GM19397 (cell line): ENCODE measurements around the gene HCN2.

Source experiments
- ATAC-seq: cut with Tn5 transposase; IDR thresholded peaks from one replicate; pipeline ENCODE4 v1.9.1; 2021; ENCODE audit warnings: mild to moderate bottlenecking, moderate library complexity; ENCODE audit not compliant: unreplicated experiment

The HCN2 gene

DNA sequence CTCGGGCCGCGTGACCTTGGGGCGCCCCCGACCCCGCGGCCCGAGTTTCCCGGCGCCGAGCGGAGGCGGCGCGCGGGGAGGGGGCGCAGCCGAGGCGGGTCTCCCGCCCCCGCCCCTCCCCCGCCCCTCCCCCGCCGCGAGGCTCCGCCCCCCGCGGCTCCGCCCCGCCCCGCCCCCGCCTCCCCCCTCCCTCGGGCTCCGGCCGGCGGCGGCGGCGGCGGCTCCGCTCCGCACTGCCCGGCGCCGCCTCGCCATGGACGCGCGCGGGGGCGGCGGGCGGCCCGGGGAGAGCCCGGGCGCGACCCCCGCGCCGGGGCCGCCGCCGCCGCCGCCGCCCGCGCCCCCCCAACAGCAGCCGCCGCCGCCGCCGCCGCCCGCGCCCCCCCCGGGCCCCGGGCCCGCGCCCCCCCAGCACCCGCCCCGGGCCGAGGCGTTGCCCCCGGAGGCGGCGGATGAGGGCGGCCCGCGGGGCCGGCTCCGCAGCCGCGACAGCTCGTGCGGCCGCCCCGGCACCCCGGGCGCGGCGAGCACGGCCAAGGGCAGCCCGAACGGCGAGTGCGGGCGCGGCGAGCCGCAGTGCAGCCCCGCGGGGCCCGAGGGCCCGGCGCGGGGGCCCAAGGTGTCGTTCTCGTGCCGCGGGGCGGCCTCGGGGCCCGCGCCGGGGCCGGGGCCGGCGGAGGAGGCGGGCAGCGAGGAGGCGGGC, at the start of gene HCN2:
Gene HCN2 (plus strand): TSS at position 189 of the 703 bp plus-strand sequence. CDS start 65 bp downstream, at position 254.
- ATAC-seq, result no peak

DNA sequence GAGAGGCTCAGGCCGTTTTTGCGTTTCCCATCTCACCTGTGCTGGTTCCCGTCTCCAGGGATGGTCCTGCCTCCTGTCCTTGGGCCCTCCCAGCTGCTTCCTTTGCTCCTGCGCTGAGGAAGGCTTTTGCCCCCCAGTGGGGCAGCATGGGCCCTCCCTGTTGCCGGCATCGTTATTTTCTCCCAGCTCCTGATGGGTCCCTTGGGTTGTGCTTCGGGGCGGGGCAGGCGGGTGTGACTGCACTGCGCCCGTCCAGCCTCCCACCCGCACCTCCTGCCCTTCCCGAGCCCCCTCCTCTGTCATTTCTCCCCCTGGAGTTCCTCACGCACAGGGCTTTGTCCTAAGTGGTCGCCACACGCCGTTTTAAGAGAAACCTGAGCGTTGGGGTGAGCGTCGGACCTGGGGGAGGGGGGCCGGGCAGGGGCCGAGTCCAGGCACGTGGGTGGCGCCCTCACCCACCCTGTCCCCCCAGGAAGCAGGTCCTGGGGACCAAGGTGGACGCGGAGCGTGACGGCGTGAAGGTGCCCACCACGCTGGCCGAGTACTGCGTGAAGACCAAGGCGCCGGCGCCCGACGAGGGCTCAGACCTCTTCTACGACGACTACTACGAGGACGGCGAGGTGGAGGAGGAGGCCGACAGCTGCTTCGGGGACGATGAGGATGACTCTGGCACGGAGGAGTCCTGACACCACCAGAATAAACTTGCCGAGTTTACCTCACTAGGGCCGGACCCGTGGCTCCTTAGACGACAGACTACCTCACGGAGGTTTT, 48.6 kb upstream of the HCN2 start:
- ATAC-seq, result no peak

DNA sequence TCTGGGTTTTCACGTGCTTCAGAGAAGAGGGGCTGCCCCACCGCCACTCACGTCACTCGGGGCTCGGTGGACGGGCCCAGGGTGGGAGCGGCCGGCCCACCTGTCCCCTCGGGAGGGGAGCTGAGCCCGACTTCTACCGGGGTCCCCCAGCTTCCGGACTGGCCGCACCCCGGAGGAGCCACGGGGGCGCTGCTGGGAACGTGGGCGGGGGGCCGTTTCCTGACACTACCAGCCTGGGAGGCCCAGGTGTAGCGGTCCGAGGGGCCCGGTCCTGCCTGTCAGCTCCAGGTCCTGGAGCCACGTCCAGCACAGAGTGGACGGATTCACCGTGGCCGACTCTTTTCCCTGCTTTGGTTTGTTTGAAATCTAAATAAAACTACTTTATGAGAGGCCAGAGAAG, 48.0 kb upstream of the HCN2 start:
- ATAC-seq, result no peak

DNA sequence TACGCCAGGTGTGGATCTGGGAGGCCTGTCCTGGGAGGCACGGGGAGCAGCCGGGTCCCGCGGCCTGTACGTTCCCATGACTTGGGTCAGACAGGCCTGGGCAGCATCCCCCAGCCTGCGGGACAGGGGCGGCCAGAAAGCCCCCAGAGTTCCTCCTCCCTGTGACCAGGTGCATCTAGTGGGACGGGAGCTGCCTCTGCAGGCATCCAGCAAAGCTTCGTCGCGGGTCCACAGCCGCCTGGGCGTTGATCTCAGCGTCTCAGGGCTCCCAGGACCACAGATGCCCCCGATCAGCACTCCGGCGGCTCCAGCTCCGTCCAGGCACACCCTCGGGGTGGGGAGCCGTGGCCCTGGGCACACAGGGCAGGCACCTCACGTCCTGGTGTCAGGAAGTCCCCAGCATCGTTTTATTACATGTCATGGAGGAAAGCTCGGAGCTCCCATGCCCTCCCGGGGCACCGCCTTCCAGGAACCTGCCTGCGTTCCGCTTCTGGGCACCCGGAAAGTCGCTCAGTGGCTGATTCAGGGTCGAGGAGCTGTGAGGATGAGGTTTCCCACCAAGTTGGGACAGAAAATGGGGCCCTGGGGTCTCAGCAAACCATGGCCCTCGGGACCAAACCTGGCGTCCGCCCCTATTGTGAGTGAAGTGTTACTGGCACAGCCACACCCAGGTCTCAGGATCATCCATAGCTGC, 47.4 kb upstream of the HCN2 start:
- ATAC-seq, result no peak

DNA sequence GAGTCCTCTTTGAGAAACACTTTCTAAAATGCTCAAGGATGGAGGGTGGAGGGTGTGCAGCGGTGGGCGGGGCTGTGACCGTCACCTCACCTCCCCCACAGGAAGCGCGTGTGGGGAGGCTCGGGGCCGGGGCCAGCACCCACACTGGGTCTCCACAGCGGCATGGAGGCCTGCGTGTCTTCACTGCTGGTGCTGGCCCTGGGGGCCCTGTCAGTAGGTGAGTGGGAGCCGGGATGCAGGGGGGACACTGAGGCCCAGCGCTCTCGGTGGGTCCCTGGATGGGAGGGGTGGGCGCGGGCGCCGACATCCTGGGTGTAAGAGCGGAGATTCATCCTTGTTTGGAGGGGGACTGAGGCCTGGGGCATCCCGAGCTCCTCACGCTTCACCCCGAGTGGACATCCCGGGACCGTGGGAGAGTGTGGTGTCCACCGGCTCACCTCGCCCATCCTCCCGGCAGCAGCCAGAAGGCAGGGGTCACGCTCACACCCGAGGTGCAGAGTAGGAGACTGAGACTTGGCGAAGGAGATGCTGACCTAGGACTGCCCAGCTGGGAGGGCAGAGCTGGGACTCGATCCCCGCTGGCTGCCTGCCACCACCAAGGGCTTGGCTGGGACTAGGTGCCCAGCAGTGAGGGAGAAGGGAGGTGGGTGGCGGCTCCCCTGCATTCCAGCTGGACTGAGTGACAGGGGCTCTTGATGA, 45.6 kb upstream of the HCN2 start, which contains the start of gene GZMM:
Gene GZMM (plus strand): TSS at position 144 of the 699 bp plus-strand sequence. CDS start 19 bp downstream, at position 163.
- no peak for ATAC-seq

DNA sequence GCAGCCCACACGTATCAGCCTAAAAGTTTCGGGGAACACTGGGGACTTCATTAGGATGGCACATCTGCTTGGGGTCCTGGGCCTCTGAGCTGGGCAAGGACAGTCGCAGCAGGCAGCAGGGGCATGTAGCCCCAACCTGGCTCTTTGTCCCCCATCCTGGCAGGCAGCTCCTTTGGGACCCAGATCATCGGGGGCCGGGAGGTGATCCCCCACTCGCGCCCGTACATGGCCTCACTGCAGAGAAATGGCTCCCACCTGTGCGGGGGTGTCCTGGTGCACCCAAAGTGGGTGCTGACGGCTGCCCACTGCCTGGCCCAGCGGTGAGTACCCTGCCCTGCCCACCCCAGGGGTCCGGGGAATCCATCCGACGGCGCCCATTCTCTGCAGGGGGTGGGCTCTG, 42.6 kb upstream of the HCN2 start:
- no peak for ATAC-seq

DNA sequence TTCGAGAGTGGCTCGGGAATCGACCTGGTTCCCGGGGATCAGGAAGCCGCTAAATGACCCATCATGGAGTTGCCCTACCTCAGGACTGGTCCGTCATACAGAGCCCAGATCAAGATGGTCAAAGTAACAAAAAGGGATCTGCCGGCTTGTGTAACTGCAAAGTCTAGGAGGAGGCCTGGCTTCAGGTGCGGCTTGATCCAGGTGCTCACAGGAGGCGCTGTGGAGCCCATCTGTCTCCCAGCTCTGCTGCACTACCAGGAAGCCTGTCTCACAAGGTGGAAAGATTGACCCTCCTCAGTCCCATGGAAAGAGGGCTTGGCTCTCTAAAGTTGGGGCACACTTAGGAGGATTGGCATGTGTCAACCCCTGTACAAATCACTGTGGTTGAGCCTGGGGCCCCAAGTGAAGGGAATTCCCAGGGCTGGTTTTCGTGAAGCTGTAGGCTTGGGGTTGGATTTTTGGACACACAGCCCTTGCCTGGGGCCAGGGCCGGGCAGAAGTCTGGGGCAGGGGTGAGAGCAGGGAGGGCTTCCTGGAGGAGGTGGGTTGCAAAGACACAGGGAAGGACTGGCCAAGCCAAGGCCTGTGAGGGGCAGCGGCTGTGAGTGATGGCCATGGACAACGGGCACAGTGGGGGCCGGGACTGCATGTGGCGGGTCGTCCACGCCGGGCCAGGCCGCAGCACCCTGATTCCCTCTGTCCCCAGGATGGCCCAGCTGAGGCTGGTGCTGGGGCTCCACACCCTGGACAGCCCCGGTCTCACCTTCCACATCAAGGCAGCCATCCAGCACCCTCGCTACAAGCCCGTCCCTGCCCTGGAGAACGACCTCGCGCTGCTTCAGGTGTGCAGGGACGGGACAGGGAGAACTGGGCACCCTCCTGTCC, 41.6 kb upstream of the HCN2 start:
- ATAC-seq, result no peak

DNA sequence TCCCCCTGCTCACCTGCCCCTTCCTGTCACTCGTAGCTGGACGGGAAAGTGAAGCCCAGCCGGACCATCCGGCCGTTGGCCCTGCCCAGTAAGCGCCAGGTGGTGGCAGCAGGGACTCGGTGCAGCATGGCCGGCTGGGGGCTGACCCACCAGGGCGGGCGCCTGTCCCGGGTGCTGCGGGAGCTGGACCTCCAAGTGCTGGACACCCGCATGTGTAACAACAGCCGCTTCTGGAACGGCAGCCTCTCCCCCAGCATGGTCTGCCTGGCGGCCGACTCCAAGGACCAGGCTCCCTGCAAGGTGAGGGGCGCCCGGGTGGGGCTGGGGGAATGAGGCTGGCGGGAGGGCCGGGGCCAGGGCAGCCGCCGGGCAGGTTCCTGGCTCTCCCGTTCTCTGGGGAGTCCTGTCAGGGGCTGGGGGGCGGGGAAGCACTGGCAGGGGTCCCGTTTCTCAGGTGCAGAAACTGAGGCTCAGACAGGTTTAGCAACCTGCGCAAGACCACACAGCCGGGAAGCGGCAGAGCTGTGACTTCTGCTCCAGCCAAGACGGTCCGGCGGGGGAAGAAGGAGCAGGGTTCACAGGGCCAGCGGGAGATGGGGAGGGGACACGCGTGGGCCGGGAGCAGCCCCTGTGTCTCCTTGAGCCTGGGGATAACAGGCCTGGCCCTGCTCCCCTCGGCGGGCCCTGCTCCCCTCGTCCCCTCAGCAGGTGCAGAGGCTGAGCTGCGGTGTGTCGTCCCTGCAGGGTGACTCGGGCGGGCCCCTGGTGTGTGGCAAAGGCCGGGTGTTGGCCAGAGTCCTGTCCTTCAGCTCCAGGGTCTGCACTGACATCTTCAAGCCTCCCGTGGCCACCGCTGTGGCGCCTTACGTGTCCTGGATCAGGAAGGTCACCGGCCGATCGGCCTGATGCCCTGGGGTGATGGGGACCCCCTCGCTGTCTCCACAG, 40.5 kb upstream of the HCN2 start:
- no peak for ATAC-seq

DNA sequence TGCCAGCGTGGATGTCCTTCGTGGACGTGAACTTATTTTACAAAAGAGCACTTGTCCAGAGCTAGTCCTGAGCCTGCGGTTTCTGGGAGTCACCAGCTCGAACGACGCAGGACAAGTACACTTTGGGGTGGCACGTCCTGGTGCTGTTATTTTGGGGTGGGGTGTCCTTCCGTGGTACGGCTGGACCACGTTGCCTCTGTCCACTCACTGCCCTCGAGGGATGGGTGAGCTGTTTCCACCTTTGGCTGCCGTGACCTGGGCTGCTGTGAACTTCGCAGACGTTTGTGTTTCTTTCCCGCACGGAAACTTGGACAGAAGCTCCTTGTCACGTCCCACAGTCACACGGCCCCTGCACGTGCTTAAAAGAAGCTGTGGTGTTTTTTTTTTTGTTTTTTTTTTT, 34.9 kb upstream of the HCN2 start:
- ATAC-seq, result no peak

DNA sequence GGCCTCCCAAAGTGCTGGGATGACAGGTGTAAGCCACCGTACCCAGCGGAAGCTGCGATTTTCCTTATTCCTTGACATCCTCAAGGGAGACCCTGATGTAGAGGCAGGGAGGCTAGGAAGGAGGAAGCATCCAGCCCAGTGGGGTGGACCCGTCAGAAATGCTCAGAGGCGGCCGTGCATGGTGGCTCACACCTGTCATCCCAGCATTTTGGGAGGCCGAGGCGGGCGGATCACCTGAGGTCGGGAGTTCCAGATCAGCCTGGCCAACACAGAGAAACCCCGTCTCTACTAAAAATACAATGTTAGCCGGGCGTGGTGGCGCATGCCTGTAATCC, 34.2 kb upstream of the HCN2 start:
- no peak for ATAC-seq

DNA sequence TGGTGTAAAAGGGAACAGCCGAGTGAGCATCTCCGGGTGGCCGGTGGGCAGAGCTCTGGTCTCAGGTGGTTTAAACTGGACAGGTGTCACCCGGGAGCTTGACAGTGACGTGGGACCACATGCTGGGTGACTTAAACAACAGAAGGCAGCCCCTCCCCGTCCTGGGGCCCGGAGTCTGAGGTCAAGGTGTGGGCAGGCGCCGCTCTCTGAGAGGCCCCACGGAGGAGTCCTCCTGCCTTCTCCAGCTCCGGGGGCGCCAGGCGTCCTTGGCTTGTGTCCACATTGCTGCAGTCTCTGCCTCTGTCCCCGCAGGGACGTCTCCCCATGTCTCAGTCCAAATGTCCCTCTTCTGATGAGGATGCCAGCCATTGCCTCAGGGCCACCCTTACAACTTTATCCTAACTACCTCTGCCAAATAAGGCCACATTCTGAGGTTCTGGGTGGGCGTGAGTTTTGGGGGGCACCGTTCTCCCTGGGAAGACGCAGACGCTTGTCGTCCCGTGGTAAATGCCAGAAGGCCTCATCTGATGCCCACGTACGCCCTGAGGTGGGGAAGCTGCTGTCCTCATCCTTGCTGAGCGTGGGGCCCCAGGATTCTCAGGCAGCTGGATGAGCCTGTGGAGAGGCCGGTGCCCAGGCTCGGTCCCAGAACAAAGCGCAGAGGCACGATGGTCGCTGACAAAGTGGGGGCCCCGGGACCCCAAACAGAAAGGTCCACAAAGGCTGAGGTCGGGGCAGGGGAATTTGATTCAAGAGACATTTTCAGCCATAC, 32.9 kb upstream of the HCN2 start:
- no peak for ATAC-seq

DNA sequence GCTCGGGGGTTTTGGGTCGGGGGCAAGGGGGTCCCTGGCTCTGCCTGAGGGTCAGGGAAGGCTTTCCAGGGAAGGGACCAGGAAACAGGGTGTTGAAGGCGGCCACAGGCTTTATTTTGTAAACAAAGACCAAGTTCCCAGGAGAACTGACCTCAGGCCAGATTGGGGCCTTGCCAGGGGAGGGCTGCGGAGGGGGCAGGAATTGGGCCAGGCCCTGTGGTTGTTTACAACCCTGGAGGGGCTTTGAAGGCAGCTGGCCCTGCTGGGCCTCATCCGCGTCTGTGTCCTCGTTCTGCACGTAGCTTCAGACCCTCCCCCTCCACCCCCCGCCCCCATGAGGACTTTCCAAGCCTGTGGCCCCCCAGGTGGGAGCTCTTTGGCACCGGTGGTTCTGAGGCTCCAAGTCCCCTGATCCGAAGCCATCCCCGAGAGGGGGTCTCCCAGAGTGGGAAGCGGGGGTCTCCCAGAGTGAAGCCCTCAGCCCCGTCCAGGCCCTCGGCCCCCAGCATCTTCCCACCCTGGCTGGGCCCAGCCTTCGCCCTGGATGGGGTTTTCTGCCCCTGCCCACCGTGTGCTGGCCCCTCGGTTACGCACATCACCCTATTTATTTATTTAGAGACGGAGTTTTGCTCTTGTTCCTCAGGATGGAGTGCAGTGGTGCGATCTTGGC, 30.8 kb upstream of the HCN2 start:
- no peak for ATAC-seq

DNA sequence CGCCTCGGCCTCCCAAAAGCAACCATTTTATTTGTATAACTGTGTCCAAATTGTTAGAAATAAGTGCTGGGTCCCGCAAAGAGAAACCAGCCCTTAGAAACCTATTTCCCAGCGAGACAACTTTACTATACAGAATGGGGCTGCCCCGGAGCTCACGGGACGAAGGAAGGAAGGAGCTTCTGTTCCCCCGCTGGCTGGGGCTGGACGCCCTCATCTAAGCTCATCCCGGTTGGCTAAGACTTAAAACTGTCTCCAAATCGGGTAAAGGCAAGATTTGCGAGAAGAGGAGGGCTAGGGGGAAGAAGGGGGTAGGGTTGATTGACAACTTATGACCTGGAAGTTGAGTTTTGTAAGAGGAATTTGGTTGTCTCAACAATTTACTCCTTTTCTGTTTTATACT, 29.6 kb upstream of the HCN2 start:
- ATAC-seq, result no peak

DNA sequence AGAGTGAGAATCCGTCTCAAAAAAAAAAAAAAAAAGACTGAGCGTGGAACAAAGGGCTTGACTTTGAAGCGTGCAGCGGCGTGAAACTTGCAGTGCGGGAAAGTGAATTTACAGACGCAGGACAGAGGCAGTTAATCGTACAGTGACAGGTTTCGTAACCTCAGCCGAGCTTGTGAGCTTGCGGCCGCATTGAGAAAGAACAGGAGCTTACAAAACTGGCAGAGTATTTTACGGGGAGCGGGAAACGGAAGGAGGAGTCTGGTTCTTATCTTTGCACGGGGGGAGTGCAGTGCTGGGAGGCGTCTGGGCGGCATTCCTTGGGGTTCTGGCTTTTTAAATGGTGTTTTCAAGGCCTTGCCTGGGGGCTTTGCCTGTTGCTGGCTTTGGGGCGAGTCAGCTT, 23.3 kb upstream of the HCN2 start:
- no peak for ATAC-seq

DNA sequence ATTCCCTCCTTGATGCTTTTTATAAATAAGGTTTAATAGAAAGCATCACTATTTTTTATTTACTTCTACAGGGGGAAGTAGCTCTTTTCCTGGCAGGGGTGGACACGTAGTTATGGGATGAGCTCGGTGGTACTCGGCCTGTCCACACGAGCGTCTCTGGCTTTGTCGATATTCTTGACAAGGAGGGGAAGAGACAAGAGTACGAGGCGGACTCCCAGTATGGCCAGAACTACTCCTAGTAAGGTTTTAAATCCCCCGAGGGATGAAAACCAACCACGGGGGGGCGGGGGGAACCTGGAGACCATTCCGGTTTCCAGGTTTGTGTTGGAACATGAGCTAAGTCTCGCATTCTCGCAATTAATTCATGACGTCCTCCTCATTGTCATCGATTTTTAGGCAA, 22.8 kb upstream of the HCN2 start:
- ATAC-seq, result no peak

DNA sequence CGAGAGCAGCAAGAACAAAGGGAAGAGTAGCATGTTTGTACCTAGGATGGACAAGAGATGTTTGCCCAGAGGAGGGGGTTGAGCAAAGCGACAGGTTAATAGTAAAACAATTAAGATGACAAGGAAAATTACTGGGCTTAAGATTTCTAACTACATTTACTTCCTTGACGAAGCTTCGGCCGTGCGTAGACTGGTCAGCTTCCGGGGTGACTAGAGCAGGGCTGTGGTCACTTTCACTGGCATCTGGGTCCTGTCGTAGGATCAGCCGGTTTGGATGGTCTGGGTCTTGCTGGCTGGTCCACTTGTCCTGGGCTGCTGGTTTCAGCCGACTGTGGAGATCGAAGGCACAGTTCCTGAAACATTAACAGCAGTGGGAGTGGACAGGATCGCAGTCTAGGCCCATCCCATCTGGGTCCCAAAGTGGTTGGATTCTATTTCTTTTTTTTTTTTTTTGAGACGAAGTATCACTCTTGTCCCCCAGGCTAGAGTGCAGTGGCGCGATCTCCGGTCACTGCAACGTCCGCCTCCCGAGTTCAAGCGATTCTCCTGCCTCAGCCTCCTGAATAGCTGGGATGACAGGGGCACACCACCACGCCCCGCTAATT, 22.3 kb upstream of the HCN2 start:
- no peak for ATAC-seq

DNA sequence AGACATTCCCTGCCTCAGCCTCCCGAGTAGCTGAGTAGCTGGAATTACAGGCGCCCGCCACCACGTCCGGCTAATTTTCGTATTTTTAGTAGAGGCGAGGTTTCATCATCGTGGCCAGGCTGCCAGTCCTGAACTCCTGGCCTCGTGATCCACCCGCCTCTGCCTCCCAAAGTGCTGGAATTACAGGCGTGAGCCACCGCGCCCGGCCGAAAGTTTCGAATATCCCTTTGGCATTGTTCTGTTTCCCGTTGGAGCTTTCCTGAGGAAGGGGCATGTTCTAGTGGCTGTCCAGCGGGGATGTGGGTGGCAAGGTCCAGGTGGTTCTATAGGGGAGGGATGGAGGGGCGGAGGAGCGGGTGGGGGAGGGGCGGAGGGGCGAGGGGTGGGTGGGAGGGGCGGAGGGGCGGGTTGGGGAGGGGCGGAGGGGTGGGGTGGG, 19.4 kb upstream of the HCN2 start:
- no peak for ATAC-seq
